Transverse colon (tissue), 4 donors: ENCODE measurements around the gene SHISA7.
"Not testable (repeated sequence)": the region's sequence is repeated elsewhere in the genome, so short reads cannot be mapped to it uniquely, and the experiment has no call there.

Source experiments
- CTCF ChIP-seq, 5 experiments: fragments of 200-600 bp in 3 of 5; fragments of 450-650 bp in 2 of 5; sonication (generic) in 3 of 5; IDR thresholded peaks; 1 replicate in 2 of 5; 2 replicates in 3 of 5; pipeline ENCODE4 v1.5.1; 2016 to 2017; ENCODE audit warnings: antibody characterized with exemption in 5 of 5, inconsistent platforms in 3 of 5, mild to moderate bottlenecking in 2 of 5, moderate library complexity in 1 of 5
- EP300 ChIP-seq: sonication (generic); formaldehyde crosslinking; IDR thresholded peaks from one replicate; pipeline ENCODE4 v1.6.1; 2017; ENCODE audit warnings: antibody characterized with exemption, low read depth
- POLR2A ChIP-seq: fragments of 450-650 bp; IDR thresholded peaks from one replicate; pipeline ENCODE4 v1.6.1; 2016; ENCODE audit warnings: antibody characterized with exemption, mild to moderate bottlenecking, moderate library complexity
- POLR2AphosphoS5 ChIP-seq, 3 donors: sonication (generic); formaldehyde crosslinking; IDR thresholded peaks; one replicate each; pipeline ENCODE4 v1.6.1; 2016; ENCODE audit warnings: antibody characterized with exemption in 3 of 3

DNA sequence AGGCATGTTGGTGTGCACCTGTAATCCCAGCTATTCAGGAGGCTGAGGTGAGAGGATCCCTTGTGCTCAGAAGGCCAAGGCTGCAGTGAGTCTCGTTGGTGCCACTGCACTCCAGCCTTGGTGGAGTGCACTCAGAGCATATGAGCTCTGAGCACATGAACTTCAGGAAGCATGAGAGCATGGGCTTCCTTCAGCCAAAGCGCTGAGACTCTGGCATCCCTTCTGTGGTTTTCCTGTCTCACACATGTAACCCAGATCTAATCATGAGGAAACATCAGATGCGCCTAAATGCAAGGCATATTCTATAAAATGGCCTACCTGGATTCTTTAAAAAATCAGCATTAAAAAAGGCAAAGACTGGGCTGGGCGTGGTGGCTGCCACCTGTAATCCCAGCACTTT, 21.8 kb downstream of the SHISA7 start:
- not testable (repeated sequence) for TF ChIP-seq POLR2AphosphoS5 (IDR thresholded peaks at IDR 0.05); CTCF (IDR thresholded peaks at IDR 0.05); EP300; POLR2A
